ENCODE results near the gene TSSK2. TPM values are rescaled to one million over a fixed set of nuclear protein-coding genes. Genes with fewer than 3 reads are reported as not detected.

TSSK2 gene
- total RNA-seq, 1 experiment from 2014 or later = not detected

DNA sequence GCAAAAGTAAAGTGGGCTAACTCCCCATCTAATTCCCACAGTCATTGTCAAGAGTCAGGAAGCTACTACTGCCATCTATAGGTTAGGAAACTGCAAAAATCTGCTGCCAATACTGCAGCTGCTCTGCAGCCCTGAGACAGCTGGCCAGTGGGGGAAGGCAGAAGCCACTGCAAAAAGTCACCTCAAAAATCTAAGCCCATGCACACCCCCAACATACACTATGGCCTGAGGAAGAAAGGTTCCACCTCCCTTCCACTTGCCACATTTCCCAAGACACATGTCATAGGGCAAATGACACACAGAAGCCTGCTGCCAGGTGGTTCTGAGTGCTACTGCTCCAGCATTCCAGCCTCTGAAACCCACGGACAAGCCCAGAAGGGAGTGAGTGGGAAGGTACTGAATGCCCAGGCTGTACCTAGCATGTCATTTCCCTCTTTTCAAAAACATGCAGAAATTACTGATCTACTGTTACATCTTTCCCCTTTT is 45.8 kb upstream of the TSSK2 start:
- DNase-seq (ENCODE audit: low read depth, low spot score) (no peak), ATAC-seq (peak; percentile 80)
- CTCF ChIA-PET = no interaction called here
- POLR2A ChIA-PET = no interaction called here
- Histone ChIP-seq H3K27me3 (ENCODE audit: control insufficient read depth, insufficient read depth, low read length) (no peaks in the 10 kb centered on the region), H3K36me3 (ENCODE audit: control insufficient read depth, insufficient read depth, low read length) (no peaks in the 10 kb centered on the region), H3K4me1 (ENCODE audit: control insufficient read depth, insufficient read depth, low read length) (no peaks in the 10 kb centered on the region), H3K4me3 (ENCODE audit: low read depth in 2 of 2, low read length in 2 of 2) (no peak overlapping the region), H3K27ac (ENCODE audit: low read length) (no peak overlapping the region), H3K9me3 (ENCODE audit: control insufficient read depth, insufficient read depth, low read depth, low read length) (no peaks in the 10 kb centered on the region)
- intact Hi-C loops (cut with micrococcal nuclease; ENCODE audit: unreplicated experiment) = no loop called here
- TF ChIP-seq, protein P1, sequence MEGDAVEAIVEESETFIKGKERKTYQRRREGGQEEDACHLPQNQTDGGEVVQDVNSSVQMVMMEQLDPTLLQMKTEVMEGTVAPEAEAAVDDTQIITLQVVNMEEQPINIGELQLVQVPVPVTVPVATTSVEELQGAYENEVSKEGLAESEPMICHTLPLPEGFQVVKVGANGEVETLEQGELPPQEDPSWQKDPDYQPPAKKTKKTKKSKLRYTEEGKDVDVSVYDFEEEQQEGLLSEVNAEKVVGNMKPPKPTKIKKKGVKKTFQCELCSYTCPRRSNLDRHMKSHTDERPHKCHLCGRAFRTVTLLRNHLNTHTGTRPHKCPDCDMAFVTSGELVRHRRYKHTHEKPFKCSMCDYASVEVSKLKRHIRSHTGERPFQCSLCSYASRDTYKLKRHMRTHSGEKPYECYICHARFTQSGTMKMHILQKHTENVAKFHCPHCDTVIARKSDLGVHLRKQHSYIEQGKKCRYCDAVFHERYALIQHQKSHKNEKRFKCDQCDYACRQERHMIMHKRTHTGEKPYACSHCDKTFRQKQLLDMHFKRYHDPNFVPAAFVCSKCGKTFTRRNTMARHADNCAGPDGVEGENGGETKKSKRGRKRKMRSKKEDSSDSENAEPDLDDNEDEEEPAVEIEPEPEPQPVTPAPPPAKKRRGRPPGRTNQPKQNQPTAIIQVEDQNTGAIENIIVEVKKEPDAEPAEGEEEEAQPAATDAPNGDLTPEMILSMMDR (IDR thresholded peaks at IDR 0.05) = peak; percentile 67
- no peak for TF ChIP-seq POLR2AphosphoS5 (IDR thresholded peaks at IDR 0.05; ENCODE audit: low read depth, low read length)
- no TSS peak for BruUV-seq (replicated peaks)
- in situ Hi-C loops (cut with HindIII; ENCODE audit: low pct_unique_long_range_greater_than_20kb, low sequenced_read_pairs) = no loop called here

DNA sequence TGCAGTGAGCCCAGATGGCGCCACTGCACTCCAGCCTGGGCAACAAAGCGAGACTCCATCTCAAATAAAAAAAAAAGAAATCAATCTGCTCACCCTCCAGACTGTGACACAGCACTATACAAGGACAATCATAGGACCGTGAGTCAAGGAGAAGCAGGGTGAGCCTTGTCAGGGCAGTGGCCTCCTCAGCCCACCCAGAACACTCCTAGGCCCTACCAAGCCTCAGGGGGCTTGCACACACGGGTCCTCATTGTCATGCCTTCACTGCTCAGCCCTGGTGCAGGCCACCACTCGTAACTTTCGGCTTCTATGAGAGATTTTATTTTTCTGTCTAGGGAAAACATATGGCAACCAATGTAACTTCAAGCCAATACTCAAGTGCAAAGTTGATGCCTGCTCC is 44.7 kb upstream of the TSSK2 start:
- Histone ChIP-seq H3K4me1 (ENCODE audit: control insufficient read depth, insufficient read depth, low read length) (no peaks in the 10 kb centered on the region), H3K27ac (ENCODE audit: low read length) (no peak overlapping the region), H3K9me3 (ENCODE audit: control insufficient read depth, insufficient read depth, low read depth, low read length) (no peaks in the 10 kb centered on the region), H3K4me3 (ENCODE audit: low read depth in 2 of 2, low read length in 2 of 2) (no peak overlapping the region), H3K36me3 (ENCODE audit: control insufficient read depth, insufficient read depth, low read length) (no peaks in the 10 kb centered on the region), H3K27me3 (ENCODE audit: control insufficient read depth, insufficient read depth, low read length) (no peaks in the 10 kb centered on the region)
- DNase-seq (ENCODE audit: low read depth, low spot score) (no peak), ATAC-seq (no peak)
- CTCF ChIA-PET = interaction anchor here (0.7 kb wide), 1 partner anchor 15 kb away, joined by 3 read pairs; no protein-coding TSS in a partner anchor
- BruUV-seq (replicated peaks) = no TSS peak
- in situ Hi-C loops (cut with HindIII; ENCODE audit: low pct_unique_long_range_greater_than_20kb, low sequenced_read_pairs) (no loop called here), intact Hi-C loops (cut with micrococcal nuclease; ENCODE audit: unreplicated experiment) (no loop called here)
- TF ChIP-seq, protein P1 (IDR thresholded peaks at IDR 0.05) = no peak
- TF ChIP-seq TCF7L2 (IDR thresholded peaks at IDR 0.05; ENCODE audit: low read depth, low read length) (no peak), POLR2AphosphoS5 (IDR thresholded peaks at IDR 0.05; ENCODE audit: low read depth, low read length) (no peak), SIN3A (IDR thresholded peaks at IDR 0.05; ENCODE audit: borderline replicate concordance, insufficient read depth, low read depth, low read length) (no peak)
- TF ChIP-seq, protein P2, sequence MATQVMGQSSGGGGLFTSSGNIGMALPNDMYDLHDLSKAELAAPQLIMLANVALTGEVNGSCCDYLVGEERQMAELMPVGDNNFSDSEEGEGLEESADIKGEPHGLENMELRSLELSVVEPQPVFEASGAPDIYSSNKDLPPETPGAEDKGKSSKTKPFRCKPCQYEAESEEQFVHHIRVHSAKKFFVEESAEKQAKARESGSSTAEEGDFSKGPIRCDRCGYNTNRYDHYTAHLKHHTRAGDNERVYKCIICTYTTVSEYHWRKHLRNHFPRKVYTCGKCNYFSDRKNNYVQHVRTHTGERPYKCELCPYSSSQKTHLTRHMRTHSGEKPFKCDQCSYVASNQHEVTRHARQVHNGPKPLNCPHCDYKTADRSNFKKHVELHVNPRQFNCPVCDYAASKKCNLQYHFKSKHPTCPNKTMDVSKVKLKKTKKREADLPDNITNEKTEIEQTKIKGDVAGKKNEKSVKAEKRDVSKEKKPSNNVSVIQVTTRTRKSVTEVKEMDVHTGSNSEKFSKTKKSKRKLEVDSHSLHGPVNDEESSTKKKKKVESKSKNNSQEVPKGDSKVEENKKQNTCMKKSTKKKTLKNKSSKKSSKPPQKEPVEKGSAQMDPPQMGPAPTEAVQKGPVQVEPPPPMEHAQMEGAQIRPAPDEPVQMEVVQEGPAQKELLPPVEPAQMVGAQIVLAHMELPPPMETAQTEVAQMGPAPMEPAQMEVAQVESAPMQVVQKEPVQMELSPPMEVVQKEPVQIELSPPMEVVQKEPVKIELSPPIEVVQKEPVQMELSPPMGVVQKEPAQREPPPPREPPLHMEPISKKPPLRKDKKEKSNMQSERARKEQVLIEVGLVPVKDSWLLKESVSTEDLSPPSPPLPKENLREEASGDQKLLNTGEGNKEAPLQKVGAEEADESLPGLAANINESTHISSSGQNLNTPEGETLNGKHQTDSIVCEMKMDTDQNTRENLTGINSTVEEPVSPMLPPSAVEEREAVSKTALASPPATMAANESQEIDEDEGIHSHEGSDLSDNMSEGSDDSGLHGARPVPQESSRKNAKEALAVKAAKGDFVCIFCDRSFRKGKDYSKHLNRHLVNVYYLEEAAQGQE (IDR thresholded peaks at IDR 0.05; ENCODE audit: insufficient read depth in 1 of 2, low read depth in 2 of 2, low read length in 1 of 2) = no peak
- POLR2A ChIA-PET = no interaction called here
